Fibroblast of lung (primary cell): Measurements from ENCODE around the gene TULP1. TPM values are rescaled to one million over a fixed set of nuclear protein-coding genes. Genes with fewer than 3 reads are reported as not detected.

ENCODE experiments used
- DNase-seq, 2 donors: peaks; one replicate each; pipeline versions ENCODE4 v3.0.0 to v3.0.0-alpha.2; 2010; ENCODE audit warnings: low read depth in 2 of 2
- H2AFZ ChIP-seq: 2 replicates; pipeline ENCODE4 v1.5.1; 2012; ENCODE audit warnings: low read length, control low read depth, inconsistent platforms
- H3K27ac ChIP-seq: 2 replicates; pipeline ENCODE4 v1.5.1; 2011; ENCODE audit warnings: low read length, control low read depth; ENCODE audit not compliant: insufficient read depth
- H3K27me3 ChIP-seq: 2 replicates; pipeline ENCODE4 v1.5.1; 2011; ENCODE audit warnings: mild to moderate bottlenecking, low read length; ENCODE audit not compliant: control insufficient read depth, insufficient read depth
- H3K36me3 ChIP-seq: 2 replicates; pipeline ENCODE4 v1.5.1; 2011; ENCODE audit warnings: low read length; ENCODE audit not compliant: control insufficient read depth, insufficient read depth
- H3K4me1 ChIP-seq: 2 replicates; pipeline ENCODE4 v1.5.1; 2011; ENCODE audit warnings: low read length; ENCODE audit not compliant: control insufficient read depth, insufficient read depth; ENCODE audit errors: extremely low read depth
- H3K4me2 ChIP-seq: 2 replicates; pipeline ENCODE4 v1.5.1; 2011; ENCODE audit warnings: low read length, control low read depth; ENCODE audit not compliant: insufficient read depth; ENCODE audit errors: extremely low read depth
- H3K4me3 ChIP-seq, 4 experiments: fragments of 200-600 bp in 1 of 4; sonication (generic) in 1 of 4; replicated peaks in 1 of 4; 2 replicates each; pipeline ENCODE4 v1.5.1; 2011 to 2016; ENCODE audit warnings: low read length in 4 of 4, low read depth in 3 of 4, mild to moderate bottlenecking in 3 of 4, control low read depth in 2 of 4, inconsistent platforms in 1 of 4, mixed read lengths in 1 of 4; ENCODE audit not compliant: insufficient read depth in 1 of 4; ENCODE audit errors: control extremely low read depth in 1 of 4
- H3K79me2 ChIP-seq: 2 replicates; pipeline ENCODE4 v1.5.1; 2012; ENCODE audit warnings: mild to moderate bottlenecking, low read length, inconsistent platforms; ENCODE audit not compliant: control insufficient read depth, insufficient read depth
- H3K9ac ChIP-seq: 2 replicates; pipeline ENCODE4 v1.5.1; 2011; ENCODE audit warnings: mild to moderate bottlenecking, low read length, control low read depth; ENCODE audit not compliant: insufficient read depth
- H3K9me3 ChIP-seq: 2 replicates; pipeline ENCODE4 v1.5.1; 2012; ENCODE audit warnings: low read depth, low read length; ENCODE audit not compliant: control insufficient read depth, insufficient read depth
- H4K20me1 ChIP-seq: 2 replicates; pipeline ENCODE4 v1.5.1; 2011; ENCODE audit warnings: low read length; ENCODE audit not compliant: control insufficient read depth, insufficient read depth; ENCODE audit errors: extremely low read depth
- CTCF ChIP-seq, 2 donors: IDR thresholded peaks in 1 of 2; conservative IDR thresholded peaks in 1 of 2; 1 replicate in 1 of 2; 2 replicates in 1 of 2; pipeline ENCODE4 v1.5.1; 2011 to 2012; ENCODE audit warnings: low read length in 2 of 2, control low read depth in 1 of 2, inconsistent platforms in 1 of 2, low read depth in 1 of 2, mild to moderate bottlenecking in 1 of 2
- EZH2 ChIP-seq: IDR thresholded peaks from 2 replicates; pipeline ENCODE4 v1.5.1; 2012; ENCODE audit warnings: low read length, control low read depth, mild to moderate bottlenecking; ENCODE audit errors: missing control alignments
- polyA plus RNA-seq, 2 donors: library from polyadenylated mRNA; depleted of rRNA in 1 of 2; stranded (reverse) in 1 of 2; unstranded in 1 of 2; fragments of >200 nt; gene quantifications; 2 replicates each; pipeline ENCODE4 v1.2.1, GENCODE V29; 2011 to 2012; ENCODE audit warnings: missing spikeins in 1 of 2
- total RNA-seq: library from RNA; depleted of rRNA; stranded (reverse); fragments of >200 nt; gene quantifications from 2 replicates; pipeline ENCODE4 v1.2.1, GENCODE V29; 2014

TULP1 gene
- total and polyA plus RNA-seq, 2 donors (not counting 1 experiment from before 2014, with no cell fraction given): not detected

GRCh38 chr6:35547676-35548075, 35.0 kb upstream of the TULP1 start:
- Histone ChIP-seq H3K9ac (no peak overlapping the region), H3K27me3 (no peaks in the 10 kb centered on the region), H3K4me3 (no peak overlapping the region), H3K79me2 (no peaks in the 10 kb centered on the region), H3K4me1 (no peaks in the 10 kb centered on the region), H3K36me3 (no peaks in the 10 kb centered on the region), H4K20me1 (no peaks in the 10 kb centered on the region), H3K9me3 (no peaks in the 10 kb centered on the region), H2AFZ (peak overlapping the region; percentile 51), H3K4me2 (no peak overlapping the region), H3K27ac (no peak overlapping the region)
- no peak for DNase-seq
- TF ChIP-seq EZH2 (no peak), CTCF (conservative IDR thresholded peaks at IDR 0.05 in 1 of 2, IDR thresholded peaks at IDR 0.05 in 1 of 2; ENCODE audit: low read depth in 1 of 2, low read length in 2 of 2) (no peak)

DNA sequence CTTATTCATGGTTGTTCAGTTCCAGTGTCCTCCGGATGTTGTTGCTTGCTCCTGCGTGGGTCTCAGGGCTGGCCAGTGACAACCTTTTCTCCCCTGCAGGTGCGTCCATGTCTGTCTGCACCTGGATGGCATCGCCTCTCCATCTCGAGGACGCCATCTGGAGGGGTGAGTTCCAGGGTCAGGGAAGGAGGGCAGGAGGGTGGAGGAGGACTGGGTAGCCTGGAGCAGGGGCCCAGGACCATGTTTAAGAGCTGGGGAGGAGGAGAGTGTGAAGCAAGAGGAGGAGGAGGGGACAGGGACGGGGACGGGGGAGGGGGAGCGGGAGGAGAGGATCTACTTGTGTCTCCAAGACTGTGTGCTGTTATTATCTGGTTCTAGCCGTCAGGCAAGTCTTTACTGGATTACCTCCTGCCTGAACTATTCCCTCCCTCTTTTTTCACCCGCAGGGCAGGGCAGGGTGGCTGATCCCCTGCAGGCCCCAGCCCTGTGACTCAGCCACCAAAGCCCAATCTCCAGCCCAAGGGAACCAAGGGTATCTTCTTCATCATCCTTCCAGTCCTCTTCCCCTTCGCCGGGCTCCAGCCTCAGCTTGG, 32.2 kb upstream of the TULP1 start:
- no peak for DNase-seq
- TF ChIP-seq CTCF (conservative IDR thresholded peaks at IDR 0.05 in 1 of 2, IDR thresholded peaks at IDR 0.05 in 1 of 2; ENCODE audit: low read depth in 1 of 2, low read length in 2 of 2) (no peak), EZH2 (no peak)

GRCh38 chr6:35543459-35544193, 30.9 kb upstream of the TULP1 start:
- H3K79me2 ChIP-seq: no peaks in the 10 kb centered on the region
- H2AFZ ChIP-seq: no peak overlapping the region
- no peak for TF ChIP-seq CTCF (conservative IDR thresholded peaks at IDR 0.05 in 1 of 2, IDR thresholded peaks at IDR 0.05 in 1 of 2; ENCODE audit: low read depth in 1 of 2, low read length in 2 of 2)
- TF ChIP-seq EZH2: no peak
- H3K9ac ChIP-seq: no peak overlapping the region
- H3K4me3 ChIP-seq: no peak overlapping the region
- no peaks in the 10 kb centered on the region for H3K9me3 ChIP-seq
- DNase-seq: no peak
- no peaks in the 10 kb centered on the region for H3K27me3 ChIP-seq
- no peaks in the 10 kb centered on the region for H3K4me1 ChIP-seq
- no peaks in the 10 kb centered on the region for H4K20me1 ChIP-seq
- no peak overlapping the region for H3K27ac ChIP-seq
- no peaks in the 10 kb centered on the region for H3K36me3 ChIP-seq
- no peak overlapping the region for H3K4me2 ChIP-seq

More for the DNA sequence above, 32.2 kb upstream of the TULP1 start:
- H3K4me1 ChIP-seq: no peaks in the 10 kb centered on the region
- no peaks in the 10 kb centered on the region for H3K27me3 ChIP-seq
- H2AFZ ChIP-seq: no peak overlapping the region
- no peak overlapping the region for H3K27ac ChIP-seq
- no peak overlapping the region for H3K4me3 ChIP-seq
- H4K20me1 ChIP-seq: no peaks in the 10 kb centered on the region
- no peaks in the 10 kb centered on the region for H3K9me3 ChIP-seq
- H3K9ac ChIP-seq: no peak overlapping the region
- no peaks in the 10 kb centered on the region for H3K36me3 ChIP-seq
- H3K79me2 ChIP-seq: no peaks in the 10 kb centered on the region
- no peak overlapping the region for H3K4me2 ChIP-seq
